H1 (cell line): ENCODE data around the gene CTSW. TPM values are rescaled to one million over a fixed set of nuclear protein-coding genes. Genes with fewer than 3 reads are reported as not detected.

Experiments used
- CBX8 ChIP-seq: fragments of 300-800, 300-1000 bp; sonication (generic); IDR thresholded peaks from 2 replicates; pipeline ENCODE4 v1.7.1; 2016; ENCODE audit warnings: low read depth, low read length, borderline replicate concordance
- CHD1 ChIP-seq: IDR thresholded peaks from 2 replicates; pipeline ENCODE4 v1.6.1; 2012; ENCODE audit warnings: low read depth, low read length, improper control_type of control experiment
- CHD2 ChIP-seq: IDR thresholded peaks from 2 replicates; pipeline ENCODE4 v1.6.1; 2012; ENCODE audit warnings: low read length, improper control_type of control experiment
- CTCF ChIP-seq, 3 experiments: IDR thresholded peaks; 1 replicate in 2 of 3; 2 replicates in 1 of 3; pipeline versions ENCODE4 v1.5.1 to v1.6.1; 2011; ENCODE audit warnings: low read length in 3 of 3, mild to moderate bottlenecking in 3 of 3, inconsistent platforms in 2 of 3, low read depth in 1 of 3, moderate library complexity in 1 of 3; ENCODE audit not compliant: insufficient read depth in 1 of 3; ENCODE audit errors: control extremely low read depth in 1 of 3
- EP300 ChIP-seq, 2 experiments: IDR thresholded peaks; 1 replicate in 1 of 2; 2 replicates in 1 of 2; pipeline ENCODE4 v1.6.1; 2011 to 2012; ENCODE audit warnings: low read depth in 2 of 2, low read length in 2 of 2, mild to moderate bottlenecking in 2 of 2, borderline replicate concordance in 1 of 2, inconsistent platforms in 1 of 2, moderate library complexity in 1 of 2
- GTF2F1 ChIP-seq: IDR thresholded peaks from 2 replicates; pipeline ENCODE4 v1.6.1; 2012; ENCODE audit warnings: low read depth, low read length, improper control_type of control experiment, borderline replicate concordance
- HDAC2 ChIP-seq, 2 experiments: fragments of 300-600 bp in 1 of 2; sonication (generic) in 1 of 2; IDR thresholded peaks; 2 replicates each; pipeline ENCODE4 v1.6.1; 2011 to 2012; ENCODE audit warnings: low read depth in 2 of 2, low read length in 2 of 2, mild to moderate bottlenecking in 2 of 2, moderate library complexity in 2 of 2, borderline replicate concordance in 1 of 2, inconsistent platforms in 1 of 2
- KDM4A ChIP-seq: IDR thresholded peaks from one replicate; pipeline ENCODE4 v1.7.1; 2012; ENCODE audit warnings: low read depth, mild to moderate bottlenecking, moderate library complexity, low read length, inconsistent platforms; ENCODE audit not compliant: severe bottlenecking
- POLR2A ChIP-seq, 2 experiments: IDR thresholded peaks; 1 replicate in 1 of 2; 2 replicates in 1 of 2; pipeline ENCODE4 v1.6.1; 2011; ENCODE audit warnings: low read depth in 2 of 2, low read length in 2 of 2, mild to moderate bottlenecking in 2 of 2; ENCODE audit errors: control extremely low read depth in 1 of 2
- POU5F1 ChIP-seq: IDR thresholded peaks from 2 replicates; pipeline ENCODE4 v1.6.1; 2011; ENCODE audit warnings: low read depth, mild to moderate bottlenecking, low read length, moderate library complexity
- SAP30 ChIP-seq: fragments of 300-600 bp; sonication (generic); IDR thresholded peaks from 2 replicates; pipeline ENCODE4 v1.7.1; 2012; ENCODE audit warnings: low read length, moderate library complexity, mild to moderate bottlenecking, inconsistent platforms; ENCODE audit not compliant: insufficient read depth, insufficient replicate concordance
- SUZ12 ChIP-seq: fragments of 200-600 bp; sonication (generic); IDR thresholded peaks from 2 replicates; pipeline ENCODE4 v1.6.1; 2012; ENCODE audit warnings: mild to moderate bottlenecking, inconsistent platforms, low read length, moderate library complexity, mixed read lengths
- TAF1 ChIP-seq: IDR thresholded peaks from 2 replicates; pipeline ENCODE4 v1.6.1; 2011; ENCODE audit warnings: mild to moderate bottlenecking, low read depth, low read length
- TAF7 ChIP-seq: optimal IDR thresholded peaks from 2 replicates; pipeline ENCODE3; 2011; ENCODE audit warnings: low read depth, mild to moderate bottlenecking, inconsistent platforms, low read length, moderate library complexity, borderline replicate concordance
- TBP ChIP-seq: IDR thresholded peaks from 2 replicates; pipeline ENCODE4 v1.6.1; 2011; ENCODE audit warnings: low read depth, low read length, improper control_type of control experiment
- polyA plus RNA-seq, 7 experiments: library from polyadenylated mRNA; depleted of rRNA in 3 of 7; stranded (reverse) in 5 of 7; unstranded in 2 of 7; fragments of >200 nt in 5 of 7; fragments of 200-250 nt in 2 of 7; gene quantifications; 1 replicate in 5 of 7; 2 replicates in 1 of 7; 4 replicates in 1 of 7; pipeline versions ENCODE4 v1.2.1 to v1.2.3, GENCODE V29; 2011 to 2013; ENCODE audit warnings: missing spikeins in 2 of 7, mixed read lengths in 2 of 7
- total RNA-seq: library from RNA; stranded (reverse); fragmentation: NEBNext Ultra II Directional; extraction: Animal tissue kit (Norgen Biotek cat#: 25700); gene quantifications from 2 replicates; pipeline ENCODE4 v1.2.1, GENCODE V29; 2021
- TF ChIP-seq, protein P1 (sequence below): IDR thresholded peaks from 2 replicates; pipeline ENCODE4 v1.6.1; 2011; ENCODE audit warnings: low read length, improper control_type of control experiment
- TF ChIP-seq, protein P2 (sequence below): IDR thresholded peaks from 2 replicates; pipeline ENCODE4 v1.6.1; 2012; ENCODE audit warnings: inconsistent platforms
- TF ChIP-seq, protein P3 (sequence below): IDR thresholded peaks from 2 replicates; pipeline ENCODE4 v1.6.1; 2011; ENCODE audit warnings: low read depth, mild to moderate bottlenecking, low read length; ENCODE audit not compliant: insufficient read depth

CTSW gene
- total and polyA plus RNA-seq, 2 of the 8 experiments (the other 6 are each of a cell fraction or from before 2014, with no cell fraction given), result not detected

DNA sequence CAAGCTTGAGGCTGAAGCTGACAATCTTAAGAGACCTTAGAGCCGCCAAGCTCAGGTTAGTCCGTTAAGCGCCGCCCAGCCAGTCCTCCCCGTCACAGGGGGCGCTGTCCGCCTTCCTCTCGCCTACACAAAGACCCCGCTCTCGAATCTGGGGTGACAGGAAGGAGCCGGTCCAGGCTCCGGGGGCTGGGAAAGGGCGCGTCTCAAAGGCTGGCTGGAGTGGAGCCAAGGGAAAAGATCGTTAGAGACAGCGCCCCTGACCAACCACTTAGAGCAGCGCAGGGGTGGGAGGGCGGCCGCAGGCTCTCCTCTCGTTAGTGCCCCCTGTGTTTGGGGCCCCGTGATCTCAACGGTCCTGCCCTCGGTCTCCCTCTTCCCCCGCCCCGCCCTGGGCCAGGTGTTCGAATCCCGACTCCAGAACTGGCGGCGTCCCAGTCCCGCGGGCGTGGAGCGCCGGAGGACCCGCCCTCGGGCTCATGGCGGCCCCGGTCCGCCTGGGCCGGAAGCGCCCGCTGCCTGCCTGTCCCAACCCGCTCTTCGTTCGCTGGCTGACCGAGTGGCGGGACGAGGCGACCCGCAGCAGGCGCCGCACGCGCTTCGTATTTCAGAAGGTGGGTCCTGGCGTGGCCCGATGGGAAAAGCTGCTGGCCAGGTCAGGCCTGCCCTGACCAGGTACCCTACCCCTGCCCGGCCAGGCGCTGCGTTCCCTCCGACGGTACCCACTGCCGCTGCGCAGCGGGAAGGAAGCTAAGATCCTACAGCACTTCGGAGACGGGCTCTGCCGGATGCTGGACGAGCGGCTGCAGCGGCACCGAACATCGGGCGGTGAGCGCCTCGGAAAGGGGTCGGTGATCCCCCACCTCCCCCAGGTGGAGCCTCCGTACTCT is 19.1 kb upstream of the CTSW start, which contains the start of gene MUS81 (continued):
- TF ChIP-seq CTCF (IDR thresholded peaks at IDR 0.05; ENCODE audit: control extremely low read depth in 1 of 3, insufficient read depth in 1 of 3, low read depth in 1 of 3, low read length in 3 of 3) (peak in 2 of 3 experiments; percentile 85 to 88; a peak in 3 of 4 replicates), EP300 (IDR thresholded peaks at IDR 0.05; ENCODE audit: borderline replicate concordance in 1 of 2, low read depth in 2 of 2, low read length in 2 of 2) (peak in 1 of 2 experiments; percentile 61; a peak in 1 of 3 replicates), POU5F1 (no peak), HDAC2 (IDR thresholded peaks at IDR 0.05; ENCODE audit: borderline replicate concordance in 1 of 2, low read depth in 2 of 2, low read length in 2 of 2) (peak; percentile 31 to 67; a peak in 2 of 4 replicates), POLR2A (IDR thresholded peaks at IDR 0.05; ENCODE audit: control extremely low read depth in 1 of 2, low read depth in 2 of 2, low read length in 2 of 2) (no peak), KDM4A (peak; percentile 36), SUZ12 (no peak), CHD1 (no peak), SAP30 (no peak), CBX8 (no peak), CHD2 (0 out of 2 replicates have a peak, but pooled peaks have one; percentile 5), TBP (peak; percentile 87), GTF2F1 (no peak), TAF7 (peak; percentile 93), TAF1 (peak; percentile 84)
- TF ChIP-seq, protein P1, sequence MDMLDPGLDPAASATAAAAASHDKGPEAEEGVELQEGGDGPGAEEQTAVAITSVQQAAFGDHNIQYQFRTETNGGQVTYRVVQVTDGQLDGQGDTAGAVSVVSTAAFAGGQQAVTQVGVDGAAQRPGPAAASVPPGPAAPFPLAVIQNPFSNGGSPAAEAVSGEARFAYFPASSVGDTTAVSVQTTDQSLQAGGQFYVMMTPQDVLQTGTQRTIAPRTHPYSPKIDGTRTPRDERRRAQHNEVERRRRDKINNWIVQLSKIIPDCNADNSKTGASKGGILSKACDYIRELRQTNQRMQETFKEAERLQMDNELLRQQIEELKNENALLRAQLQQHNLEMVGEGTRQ, result 0 out of 2 replicates have a peak, but pooled peaks have one; percentile 28
- TF ChIP-seq, protein P2, sequence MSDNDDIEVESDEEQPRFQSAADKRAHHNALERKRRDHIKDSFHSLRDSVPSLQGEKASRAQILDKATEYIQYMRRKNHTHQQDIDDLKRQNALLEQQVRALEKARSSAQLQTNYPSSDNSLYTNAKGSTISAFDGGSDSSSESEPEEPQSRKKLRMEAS, result peak; percentile 33
- TF ChIP-seq, protein P3, sequence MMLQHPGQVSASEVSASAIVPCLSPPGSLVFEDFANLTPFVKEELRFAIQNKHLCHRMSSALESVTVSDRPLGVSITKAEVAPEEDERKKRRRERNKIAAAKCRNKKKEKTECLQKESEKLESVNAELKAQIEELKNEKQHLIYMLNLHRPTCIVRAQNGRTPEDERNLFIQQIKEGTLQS, result no peak
